GM08714 (cell line): ENCODE results near the gene ATP11B.
"Not testable (repeated sequence)": the region's sequence is repeated elsewhere in the genome, so short reads cannot be mapped to it uniquely, and the experiment has no call there.

Experiments
- H3K4me3 ChIP-seq: fragments of 200-500 bp; sonication (Bioruptor generic); 2 replicates; pipeline ENCODE4 v1.5.1; 2014; ENCODE audit warnings: mild to moderate bottlenecking, low read length, inconsistent platforms
- ZNF274 ChIP-seq: IDR thresholded peaks from 2 replicates; pipeline ENCODE4 v1.6.1; 2012; ENCODE audit warnings: mild to moderate bottlenecking, low read depth, low read length

The ATP11B gene

GRCh38 chr3:182843478-182843877 lies 50.2 kb downstream of the ATP11B start:
- no peak overlapping the region for H3K4me3 ChIP-seq
- no peak for TF ChIP-seq ZNF274

DNA sequence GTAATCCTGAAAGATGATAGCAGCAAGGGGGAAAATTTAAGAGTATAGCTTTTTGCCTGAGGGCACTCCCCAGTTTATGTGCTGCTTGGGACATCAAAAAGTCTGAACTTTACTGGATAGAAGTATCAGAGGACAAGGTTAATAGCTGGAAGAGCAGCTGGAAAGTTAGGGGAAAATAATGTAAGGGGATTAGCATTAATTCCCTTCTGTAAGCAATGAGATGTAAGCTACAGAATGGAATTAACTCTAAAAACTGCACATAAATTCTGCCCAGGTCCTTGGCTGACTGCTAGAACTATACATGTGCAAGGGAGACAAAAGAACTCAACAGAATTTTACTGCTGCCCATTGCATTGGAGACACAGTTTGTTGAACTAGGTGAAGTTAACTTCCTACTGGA lies 55.6 kb downstream of the ATP11B start:
- no peak overlapping the region for H3K4me3 ChIP-seq
- TF ChIP-seq ZNF274, result no peak

DNA sequence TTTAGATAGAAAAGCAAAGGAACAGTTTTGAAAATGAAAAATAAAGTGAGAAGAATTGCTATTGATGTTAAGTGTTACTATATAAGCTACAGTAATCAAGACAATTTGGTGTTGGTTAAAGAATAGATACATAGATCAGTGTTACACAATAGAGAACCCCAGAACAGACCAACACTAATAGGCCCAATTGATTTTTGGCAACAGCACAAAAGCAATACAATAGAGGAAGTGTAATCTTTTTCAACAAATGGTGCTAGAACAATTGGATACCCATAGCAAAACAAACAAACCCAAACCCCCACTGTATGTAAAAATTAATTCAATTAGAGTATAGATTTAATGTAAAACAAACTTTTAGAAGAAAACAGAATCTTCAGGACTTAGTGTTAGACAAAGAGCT lies 61.8 kb downstream of the ATP11B start:
- H3K4me3 ChIP-seq, result no peak overlapping the region
- no peak for TF ChIP-seq ZNF274

- no peak for TF ChIP-seq ZNF274
- no peak overlapping the region for H3K4me3 ChIP-seq
Measured at GRCh38 chr3:182861348-182861747, 68.0 kb downstream of the ATP11B start.

GRCh38 chr3:182862159-182862860 lies 69.0 kb downstream of the ATP11B start:
- no peak for TF ChIP-seq ZNF274

GRCh38 chr3:182869059-182869458 lies 75.8 kb downstream of the ATP11B start:
- H3K4me3 ChIP-seq, result no peak overlapping the region
- no peak for TF ChIP-seq ZNF274

More at GRCh38 chr3:182862159-182862860, 69.0 kb downstream of the ATP11B start:
- no peak overlapping the region for H3K4me3 ChIP-seq

- H3K4me3 ChIP-seq, result not testable (repeated sequence)
Measured at GRCh38 chr3:182870917-182871316, 77.6 kb downstream of the ATP11B start.

DNA sequence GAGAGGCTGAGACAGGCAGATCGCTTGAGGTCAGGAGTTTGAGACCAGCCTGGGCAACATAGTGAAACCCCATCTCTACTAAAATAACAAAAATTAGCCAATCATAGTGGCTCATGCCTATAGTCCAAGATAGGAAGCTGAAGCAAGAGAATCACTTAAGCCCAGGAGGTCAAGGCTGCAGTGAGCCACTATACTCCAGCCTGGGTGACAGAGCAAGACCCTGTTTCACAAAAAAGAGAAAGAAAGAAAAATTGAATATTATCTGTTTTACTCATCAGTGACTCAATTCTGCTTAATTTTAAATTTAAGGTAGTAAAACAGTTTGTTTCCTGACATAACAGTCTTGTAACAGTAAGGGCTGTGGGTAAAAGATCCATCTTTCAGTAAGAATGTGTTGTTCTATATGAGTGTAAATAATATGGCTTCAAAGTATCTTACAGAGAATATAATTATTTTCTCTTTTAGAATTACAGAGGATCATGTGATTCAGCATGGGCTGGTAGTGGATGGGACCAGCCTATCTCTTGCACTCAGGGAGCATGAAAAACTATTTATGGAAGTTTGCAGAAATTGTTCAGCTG lies 85.8 kb downstream of the ATP11B start:
- no peak overlapping the region for H3K4me3 ChIP-seq
- no peak for TF ChIP-seq ZNF274

DNA sequence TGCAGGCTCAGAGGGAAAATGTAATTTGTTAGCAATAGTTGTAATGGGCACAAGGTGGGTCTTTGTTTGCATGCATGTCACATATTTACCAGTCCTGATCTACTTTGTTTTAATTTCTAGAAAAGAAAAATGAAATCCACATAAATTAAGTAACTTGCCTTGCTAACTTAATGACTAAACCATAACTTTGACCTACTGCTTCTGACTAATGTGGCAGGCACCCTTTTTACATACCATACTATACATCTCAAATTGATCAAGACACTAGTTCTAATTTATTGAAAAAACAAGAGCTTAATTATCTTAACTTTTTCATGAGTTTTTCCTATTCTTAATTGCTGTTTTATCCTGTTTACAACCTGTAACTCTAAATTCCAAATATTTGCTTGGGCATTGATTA lies 93.2 kb downstream of the ATP11B start:
- H3K4me3 ChIP-seq, result no peak overlapping the region
- TF ChIP-seq ZNF274, result no peak

DNA sequence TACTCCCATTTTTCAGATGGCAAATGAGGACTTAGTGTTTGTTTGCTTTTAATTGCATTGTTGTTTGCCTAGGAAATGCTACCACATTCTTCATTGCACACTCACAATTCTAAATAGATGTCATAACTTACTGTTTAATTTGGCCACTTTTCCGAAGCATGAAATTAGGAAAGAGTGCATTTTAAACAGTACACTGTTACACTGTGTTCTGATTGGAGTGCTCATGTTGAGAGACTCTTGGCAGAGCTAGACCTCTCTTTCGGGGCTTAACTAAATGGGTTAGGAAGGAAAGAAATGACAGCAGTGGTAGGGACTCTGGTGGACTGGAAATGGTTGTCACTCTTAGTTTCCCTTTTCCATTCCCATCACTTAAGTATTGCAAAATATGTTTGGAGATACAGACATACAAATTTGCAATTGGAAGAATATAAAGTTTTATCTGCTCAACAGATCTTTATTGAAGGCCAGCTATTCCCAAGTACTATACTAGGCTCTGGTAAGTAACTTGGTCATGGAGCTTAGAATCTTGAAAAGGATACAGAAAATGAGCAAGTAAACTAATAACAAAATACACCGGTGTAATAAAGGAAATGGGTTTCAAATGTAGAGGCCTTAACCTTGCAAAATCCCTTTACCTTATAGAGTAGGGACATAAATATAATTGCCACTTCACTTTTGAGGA lies 96.8 kb downstream of the ATP11B start:
- TF ChIP-seq ZNF274, result no peak
- no peak overlapping the region for H3K4me3 ChIP-seq

- TF ChIP-seq ZNF274, result no peak
Measured at GRCh38 chr3:182891364-182891763, 98.1 kb downstream of the ATP11B start.

GRCh38 chr3:182892226-182892625 lies 98.9 kb downstream of the ATP11B start:
- H3K4me3 ChIP-seq, result no peak overlapping the region
- TF ChIP-seq ZNF274, result no peak

More at GRCh38 chr3:182891364-182891763, 98.1 kb downstream of the ATP11B start:
- H3K4me3 ChIP-seq, result no peak overlapping the region

DNA sequence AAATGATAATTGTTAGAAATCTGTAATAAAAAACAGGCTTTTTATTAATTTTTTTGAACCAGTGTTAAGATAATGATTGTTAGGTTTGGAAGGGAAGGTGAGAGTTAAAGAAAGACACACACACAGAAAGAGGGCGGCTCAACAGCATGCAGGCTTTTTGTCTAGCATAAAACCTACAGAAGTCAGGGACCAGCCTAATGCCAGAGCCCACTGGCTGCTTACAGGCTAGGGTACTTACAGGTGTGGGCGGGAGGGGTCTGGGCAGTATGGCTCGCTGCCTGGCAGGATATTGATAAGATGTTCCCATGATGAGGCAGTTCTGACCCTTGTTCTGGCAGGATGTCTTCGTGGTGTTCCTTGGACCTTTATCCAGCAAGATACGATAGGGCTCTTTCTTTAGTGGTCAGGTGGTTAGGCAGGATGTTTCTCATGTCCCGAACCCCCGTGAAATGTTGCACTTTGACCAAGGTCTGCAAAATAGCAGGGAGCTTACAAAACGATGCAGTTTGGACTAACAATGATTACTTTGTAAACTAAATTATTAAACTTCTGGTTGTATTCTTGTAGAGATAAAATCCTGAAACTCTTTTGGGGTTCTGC lies 102.3 kb downstream of the ATP11B start:
- no peak overlapping the region for H3K4me3 ChIP-seq

DNA sequence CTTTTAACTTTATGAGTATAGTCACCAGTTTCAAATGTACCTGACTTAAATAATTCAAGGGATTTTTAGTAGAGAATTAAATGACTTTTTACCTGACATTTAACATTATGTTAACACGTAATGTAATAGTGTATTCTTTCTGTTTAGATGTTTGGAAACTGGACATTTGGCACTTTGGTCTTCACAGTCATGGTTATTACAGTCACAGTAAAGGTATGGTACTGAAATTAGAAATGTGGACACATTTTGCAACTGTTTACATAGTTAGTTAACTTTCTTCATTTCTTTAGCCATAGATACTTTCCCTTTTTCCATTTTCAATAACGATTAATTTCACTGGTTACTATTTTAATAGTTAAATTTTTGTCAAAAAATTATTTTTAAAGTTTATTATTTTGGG lies 103.2 kb downstream of the ATP11B start:
- H3K4me3 ChIP-seq, result no peak overlapping the region
- TF ChIP-seq ZNF274, result no peak

More for the DNA sequence above, 102.3 kb downstream of the ATP11B start:
- no peak for TF ChIP-seq ZNF274

GRCh38 chr3:182902236-182902635 lies 108.9 kb downstream of the ATP11B start:
- no peak overlapping the region for H3K4me3 ChIP-seq
- TF ChIP-seq ZNF274, result no peak

DNA sequence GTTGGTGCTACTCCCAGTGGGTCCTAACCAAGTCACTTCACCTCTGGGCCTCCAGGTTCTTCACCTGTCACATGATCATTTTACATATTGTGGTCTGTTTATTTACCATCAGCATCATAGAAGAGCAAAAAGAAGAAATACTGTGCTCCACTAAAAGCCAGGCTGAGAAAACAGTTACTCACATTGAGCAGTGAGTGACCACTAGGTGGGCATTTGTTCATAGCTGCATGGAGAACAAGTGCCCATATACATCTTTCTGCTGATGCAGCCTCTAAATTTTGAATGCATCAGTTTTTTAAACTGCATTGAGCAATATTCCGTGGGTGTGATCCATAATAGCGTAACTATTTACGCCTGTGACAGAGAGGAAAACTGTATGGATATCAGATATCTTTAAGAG lies 110.9 kb downstream of the ATP11B start:
- no peak for TF ChIP-seq ZNF274

More for the DNA sequence above, 110.9 kb downstream of the ATP11B start:
- no peak overlapping the region for H3K4me3 ChIP-seq
